DOHH2 (cell line): ENCODE data around the gene HLCS.

Experiments used
- EZH2phosphoT487 ChIP-seq: fragments of 200-600 bp; sonication (generic); IDR thresholded peaks from 2 replicates; pipeline ENCODE4 v1.6.1; 2017; ENCODE audit warnings: borderline replicate concordance, mild to moderate bottlenecking, antibody characterized with exemption, low read length, moderate library complexity, mixed read lengths
- TF ChIP-seq, protein P1 (sequence below): fragments of 200-600 bp; sonication (generic); IDR thresholded peaks from one replicate; pipeline ENCODE4 v1.5.1; 2014; ENCODE audit warnings: antibody characterized with exemption, mild to moderate bottlenecking, low read depth, low read length; ENCODE audit not compliant: poor library complexity, severe bottlenecking

DNA sequence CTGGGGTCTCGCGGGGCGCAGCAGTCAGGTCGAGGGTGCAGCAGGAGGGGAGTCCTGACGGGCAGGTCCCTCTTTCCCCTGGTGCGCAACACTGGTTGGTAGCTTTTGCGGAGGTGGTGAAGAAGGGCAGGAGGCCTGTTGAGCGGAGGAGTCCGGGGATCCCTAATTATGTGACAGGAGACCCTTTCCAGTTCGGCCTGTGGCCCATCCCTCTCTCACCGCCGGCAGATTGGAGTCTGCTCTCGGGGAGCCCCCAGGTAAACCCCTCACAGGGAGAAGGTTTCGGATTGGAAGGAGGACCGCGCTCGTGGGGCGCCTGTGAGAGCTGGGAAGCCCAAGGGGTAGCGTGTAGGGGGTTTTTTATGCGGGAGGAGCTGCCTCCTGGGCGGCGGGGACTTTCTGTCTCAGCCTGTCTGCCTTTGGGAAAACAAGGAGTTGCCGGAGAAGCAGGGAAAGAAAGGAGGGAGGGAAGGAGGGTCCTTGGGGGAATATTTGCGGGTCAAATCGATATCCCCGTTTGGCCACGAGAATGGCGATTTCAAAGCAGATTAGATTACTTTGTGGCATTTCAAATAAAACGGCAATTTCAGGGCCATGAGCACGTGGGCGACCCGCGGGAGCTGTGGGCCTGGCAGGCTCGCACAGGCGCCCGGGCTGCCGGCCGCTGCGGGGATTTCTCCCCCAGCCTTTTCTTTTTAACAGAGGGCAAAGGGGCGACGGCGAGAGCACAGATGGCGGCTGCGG lies 258.0 kb downstream of the HLCS start:
- TF ChIP-seq, protein P1, sequence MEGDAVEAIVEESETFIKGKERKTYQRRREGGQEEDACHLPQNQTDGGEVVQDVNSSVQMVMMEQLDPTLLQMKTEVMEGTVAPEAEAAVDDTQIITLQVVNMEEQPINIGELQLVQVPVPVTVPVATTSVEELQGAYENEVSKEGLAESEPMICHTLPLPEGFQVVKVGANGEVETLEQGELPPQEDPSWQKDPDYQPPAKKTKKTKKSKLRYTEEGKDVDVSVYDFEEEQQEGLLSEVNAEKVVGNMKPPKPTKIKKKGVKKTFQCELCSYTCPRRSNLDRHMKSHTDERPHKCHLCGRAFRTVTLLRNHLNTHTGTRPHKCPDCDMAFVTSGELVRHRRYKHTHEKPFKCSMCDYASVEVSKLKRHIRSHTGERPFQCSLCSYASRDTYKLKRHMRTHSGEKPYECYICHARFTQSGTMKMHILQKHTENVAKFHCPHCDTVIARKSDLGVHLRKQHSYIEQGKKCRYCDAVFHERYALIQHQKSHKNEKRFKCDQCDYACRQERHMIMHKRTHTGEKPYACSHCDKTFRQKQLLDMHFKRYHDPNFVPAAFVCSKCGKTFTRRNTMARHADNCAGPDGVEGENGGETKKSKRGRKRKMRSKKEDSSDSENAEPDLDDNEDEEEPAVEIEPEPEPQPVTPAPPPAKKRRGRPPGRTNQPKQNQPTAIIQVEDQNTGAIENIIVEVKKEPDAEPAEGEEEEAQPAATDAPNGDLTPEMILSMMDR, result no peak
- no peak for TF ChIP-seq EZH2phosphoT487
